HG02840 (cell line): Measurements from ENCODE around the gene C19orf12.

Source experiments
- ATAC-seq: cut with Tn5 transposase; IDR thresholded peaks from one replicate; pipeline ENCODE4 v1.9.1; 2021; ENCODE audit warnings: mild to moderate bottlenecking, moderate library complexity, moderate number of reproducible peaks; ENCODE audit not compliant: unreplicated experiment, low FRiP score

Gene C19orf12

DNA sequence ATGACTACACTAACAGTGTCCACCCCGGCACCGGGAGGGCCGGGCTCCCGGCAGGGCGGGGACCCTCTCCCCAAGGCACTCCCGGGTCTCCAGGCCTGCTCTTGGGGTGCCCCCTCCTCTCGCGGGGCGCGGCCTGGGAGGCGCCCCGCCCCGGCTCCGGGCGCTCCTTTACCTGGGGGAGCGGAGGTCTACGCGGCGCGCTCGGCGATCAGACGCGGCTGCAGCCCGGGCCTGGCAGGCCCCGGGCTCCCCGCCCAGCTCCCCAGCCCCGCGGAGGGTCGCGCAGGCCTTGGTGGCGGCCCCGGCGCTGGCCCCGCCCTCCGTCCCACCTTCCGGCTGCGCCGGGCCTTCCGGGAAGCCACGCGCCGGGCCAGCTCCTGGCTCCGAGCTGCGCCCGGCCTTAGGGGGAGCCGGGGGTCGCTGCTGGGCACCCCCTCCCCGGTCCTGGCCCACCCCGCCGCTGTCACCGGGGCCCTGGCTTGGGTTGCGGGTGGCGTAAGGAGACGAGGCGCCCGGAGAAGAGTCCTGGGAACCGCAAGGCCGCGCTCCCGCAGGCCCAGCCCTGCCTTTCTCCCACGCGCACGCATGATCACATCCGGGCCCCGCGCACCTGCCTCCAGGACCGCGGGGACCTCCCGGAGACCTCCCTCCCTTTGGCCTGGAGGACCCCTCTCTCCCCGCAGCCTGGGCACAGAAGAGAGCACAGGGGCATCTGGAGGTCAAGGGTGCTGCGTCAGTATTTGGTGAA, at the start of gene C19orf12:
Gene C19orf12 (minus strand): TSS at position 309 of the 748 bp plus-strand sequence. CDS start 6,848 bp downstream, outside the sequence.
- ATAC-seq: peak; percentile 75

DNA sequence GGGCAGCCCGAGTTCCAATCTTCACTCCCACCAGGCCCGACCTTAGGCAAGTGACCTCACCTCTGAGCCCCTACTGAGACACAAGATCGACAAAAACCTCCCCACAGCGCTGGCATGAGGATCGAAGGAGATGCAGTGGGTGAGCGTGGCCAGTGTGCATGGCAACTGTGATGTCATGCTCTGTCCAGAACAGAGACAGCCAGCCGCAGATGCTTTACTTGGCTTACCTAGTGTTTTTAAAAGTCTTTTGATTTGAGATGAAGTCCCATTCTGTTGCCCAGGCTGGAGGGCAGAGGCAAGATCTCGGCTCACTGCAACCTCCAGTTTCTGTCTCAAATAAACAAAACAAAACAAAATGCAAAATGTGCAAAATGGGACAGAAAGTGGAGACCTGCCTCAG, 49.3 kb upstream of the C19orf12 start:
- ATAC-seq: no peak

DNA sequence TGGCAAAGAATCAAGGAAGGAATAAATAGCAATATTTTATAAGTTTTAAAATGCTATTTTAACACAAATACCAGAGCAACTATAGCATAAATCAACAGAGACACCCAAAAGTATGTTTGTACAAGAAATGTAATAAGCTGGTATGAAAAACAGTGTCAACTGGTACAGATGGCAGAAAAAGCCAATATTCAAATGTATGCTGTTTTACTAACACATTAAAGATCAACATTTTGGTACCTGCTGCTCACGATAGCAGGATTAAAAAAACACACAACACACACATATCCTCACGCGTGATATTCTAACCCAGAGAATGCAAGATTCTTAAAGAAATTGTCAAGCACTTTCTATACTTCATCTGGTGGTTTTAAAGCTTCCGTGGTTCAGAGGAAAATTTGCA, 48.1 kb upstream of the C19orf12 start:
- no peak for ATAC-seq

DNA sequence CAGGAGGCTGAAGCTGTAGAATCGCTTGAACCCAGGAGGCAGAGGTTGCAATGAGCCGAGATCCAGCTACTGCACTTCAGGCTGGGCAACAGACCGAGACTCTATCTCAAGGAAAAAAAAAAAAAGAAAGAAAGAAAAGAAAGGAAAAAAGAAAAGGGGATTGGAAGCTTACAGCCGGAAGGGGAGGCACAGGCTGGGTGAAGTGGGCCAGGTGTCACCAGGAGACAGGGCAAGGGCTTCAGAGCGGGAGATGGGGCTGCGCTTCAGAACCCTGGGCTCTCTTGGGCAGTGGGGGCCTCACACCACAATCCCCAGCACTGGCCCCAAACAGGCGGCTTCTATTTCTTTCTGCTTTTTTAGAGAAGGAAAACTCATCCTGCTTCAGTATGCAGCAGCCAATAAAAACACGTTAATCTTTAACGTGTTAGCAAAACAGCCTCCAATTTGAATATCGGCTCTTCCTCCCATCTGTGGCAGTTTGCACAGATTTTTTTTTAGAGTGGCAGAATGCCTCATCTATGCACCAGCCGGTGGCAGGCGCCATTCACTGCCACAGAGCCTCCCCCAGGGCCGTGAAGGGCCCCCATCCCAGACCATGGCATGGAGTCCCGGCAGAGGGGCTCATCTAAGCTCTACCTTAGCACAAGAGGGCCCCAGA, 46.6 kb upstream of the C19orf12 start:
- ATAC-seq: no peak

DNA sequence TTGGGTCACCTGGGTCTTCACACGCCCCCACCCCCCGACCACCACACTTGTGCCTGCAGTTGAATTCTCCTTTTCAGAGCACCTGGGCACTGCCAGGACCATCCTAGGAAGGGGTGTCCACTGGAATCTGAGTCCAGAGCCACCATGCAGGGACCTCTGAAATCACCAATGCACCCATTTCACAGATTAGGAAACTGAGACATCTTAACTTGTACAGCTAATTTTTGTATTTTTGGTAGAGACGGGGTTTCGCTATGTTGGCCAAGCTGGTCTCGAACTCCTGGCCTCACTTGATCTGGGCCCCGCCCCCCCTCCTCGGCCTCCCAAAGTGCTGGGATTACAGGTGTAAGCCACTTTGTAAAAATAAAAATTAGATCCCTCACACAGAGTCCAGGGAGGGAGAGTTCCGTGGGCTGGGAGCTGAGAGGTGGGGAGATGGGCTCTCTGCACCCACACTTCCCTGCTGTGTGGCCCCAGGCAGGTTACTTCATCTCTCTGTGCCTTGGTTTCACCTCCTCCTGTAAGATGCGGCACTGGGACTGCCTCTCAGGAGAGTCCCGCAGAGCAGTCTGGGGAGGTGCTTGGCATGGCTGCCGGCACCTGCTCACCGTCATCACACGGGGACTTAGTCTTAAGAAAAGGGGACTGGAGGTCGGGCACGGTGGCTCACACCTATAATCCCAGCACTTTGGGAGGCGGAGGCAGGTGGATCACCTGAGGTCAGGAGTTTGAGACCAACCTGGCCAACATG, 45.9 kb upstream of the C19orf12 start:
- no peak for ATAC-seq

DNA sequence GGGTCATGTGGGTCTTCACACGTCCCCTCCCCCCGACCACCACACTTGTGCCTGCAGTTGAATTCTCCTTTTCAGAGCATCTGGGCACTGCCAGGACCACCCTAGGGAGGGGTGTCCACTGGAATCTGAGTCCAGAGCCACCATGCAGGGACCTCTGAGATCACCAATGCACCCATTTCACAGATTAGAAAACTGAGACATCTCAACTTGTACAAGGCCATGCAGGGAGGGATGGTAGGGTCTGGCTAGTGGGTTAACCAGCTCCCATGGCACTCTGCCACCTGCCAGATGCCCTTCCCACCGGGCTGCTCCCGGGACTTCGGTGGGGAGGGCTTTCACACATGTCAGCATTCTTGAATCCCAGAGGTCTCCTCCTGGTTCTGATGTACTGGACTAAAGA, 44.3 kb upstream of the C19orf12 start:
- no peak for ATAC-seq

DNA sequence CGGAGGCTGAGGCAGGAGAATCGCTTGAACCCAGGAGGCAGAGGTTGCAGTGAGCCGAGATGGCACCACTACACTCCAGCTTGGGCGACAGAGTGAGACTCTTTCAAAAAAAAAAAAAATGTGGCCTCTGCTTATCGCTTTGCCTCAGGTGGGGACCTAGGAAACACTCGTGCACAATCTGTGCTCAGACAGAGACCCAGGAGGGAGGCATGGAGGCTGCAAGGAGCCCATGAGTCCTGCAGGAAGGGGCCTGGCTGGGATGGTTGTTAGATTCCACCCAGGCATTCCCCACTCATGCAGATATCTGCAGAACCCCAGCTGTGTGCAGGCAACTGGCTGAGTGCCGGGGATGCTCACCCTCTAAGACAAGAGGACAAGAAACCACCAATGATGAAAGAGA, 43.8 kb upstream of the C19orf12 start:
- ATAC-seq: no peak

DNA sequence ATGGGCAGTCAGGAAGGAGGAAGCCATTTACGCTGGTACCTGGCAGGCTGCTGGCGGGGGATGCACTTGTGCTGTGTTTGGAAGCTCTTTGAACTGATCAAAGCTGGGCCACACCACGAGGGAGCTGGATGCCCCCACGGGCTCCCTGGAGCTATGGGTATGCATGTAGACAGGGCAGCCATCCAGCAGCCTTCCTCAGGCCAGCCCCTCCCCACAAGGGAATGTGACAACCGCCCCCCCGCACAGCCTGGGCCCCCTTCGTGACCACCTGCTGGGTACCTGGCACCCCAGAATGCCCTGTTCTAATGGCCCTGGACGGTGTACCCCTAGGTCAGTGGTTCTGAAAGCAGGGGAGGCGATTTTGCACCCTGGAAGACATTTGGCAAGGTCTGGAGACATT, 42.5 kb upstream of the C19orf12 start:
- no peak for ATAC-seq

DNA sequence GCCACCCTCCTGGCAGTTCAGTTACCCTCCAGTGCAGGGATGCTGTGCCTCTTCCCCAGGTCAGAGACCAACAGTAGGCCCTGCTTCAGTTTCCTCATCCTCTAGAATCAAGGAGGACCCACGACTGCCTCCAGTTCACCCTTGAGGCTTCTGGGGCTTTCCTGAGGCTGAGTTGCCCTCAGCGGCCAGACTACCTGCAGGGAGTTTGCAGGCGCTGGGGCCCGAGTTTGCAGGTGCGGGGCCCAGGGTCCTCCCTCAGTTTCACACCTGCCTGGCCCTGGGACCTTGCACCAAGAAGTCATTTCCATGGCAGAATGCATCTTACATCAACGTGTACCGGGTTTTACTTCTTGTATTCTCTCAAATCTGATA, 38.9 kb upstream of the C19orf12 start:
- no peak for ATAC-seq

DNA sequence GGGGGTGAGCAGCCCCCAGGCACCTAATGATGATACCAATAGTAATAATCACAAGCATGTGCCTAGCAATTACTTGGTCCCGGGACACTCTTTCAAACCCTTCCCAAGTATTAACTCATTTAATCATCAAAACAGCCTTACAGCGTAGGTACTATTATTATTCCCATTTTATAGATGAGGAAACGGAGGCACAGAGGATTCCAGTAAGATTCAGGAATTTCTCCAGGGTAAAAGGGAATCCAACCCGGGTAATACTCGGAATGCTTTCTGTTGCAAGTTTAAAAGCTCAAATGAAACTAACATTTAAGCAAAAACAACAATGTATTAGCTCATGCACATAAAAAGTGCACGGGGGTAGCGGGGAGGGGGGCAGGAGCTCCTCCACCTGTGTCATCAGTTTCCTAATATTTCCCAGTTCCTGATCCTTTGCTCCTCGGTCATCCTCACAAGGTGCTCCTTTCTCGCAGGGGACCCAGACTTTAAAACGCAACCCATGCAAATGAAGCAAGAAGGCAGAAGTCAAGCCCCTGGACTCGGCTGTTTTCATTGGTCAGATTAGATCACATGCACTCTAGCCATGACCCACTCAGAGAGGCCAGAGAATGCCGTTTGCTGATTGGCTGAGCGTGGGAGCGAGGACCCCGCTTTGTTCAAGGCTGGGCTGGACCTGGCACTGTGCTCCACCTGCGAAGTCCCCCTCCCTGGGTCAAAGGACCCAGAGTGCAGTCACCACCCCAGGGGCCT, 38.3 kb upstream of the C19orf12 start:
- ATAC-seq: no peak

DNA sequence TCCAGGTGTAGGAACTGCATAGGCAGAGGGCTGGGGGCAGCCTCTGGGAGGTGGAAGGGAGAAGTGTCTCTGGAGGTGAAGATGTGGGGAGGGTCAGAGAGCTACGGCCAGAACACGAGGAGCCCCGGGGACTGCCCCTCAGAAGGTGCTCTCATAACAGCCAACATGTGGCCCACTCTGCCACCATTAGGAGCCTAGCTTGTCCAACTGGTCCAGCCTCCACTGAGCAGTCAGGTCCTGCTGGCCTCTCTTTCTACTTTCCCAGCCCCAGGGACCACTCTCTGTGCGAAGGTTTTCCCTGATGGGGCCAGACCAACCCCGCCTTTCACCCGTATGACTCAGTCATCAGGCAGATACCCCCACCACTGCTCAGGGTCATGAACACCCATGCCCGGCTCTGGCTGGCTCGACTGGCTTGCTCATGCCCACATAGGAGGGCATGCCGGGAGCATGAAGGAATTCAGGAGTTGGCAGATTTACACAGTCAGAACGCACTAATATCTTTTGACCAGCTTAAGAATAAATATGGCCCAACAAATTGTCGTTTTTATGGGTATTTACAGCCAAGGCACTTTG, 37.5 kb upstream of the C19orf12 start:
- ATAC-seq: no peak

DNA sequence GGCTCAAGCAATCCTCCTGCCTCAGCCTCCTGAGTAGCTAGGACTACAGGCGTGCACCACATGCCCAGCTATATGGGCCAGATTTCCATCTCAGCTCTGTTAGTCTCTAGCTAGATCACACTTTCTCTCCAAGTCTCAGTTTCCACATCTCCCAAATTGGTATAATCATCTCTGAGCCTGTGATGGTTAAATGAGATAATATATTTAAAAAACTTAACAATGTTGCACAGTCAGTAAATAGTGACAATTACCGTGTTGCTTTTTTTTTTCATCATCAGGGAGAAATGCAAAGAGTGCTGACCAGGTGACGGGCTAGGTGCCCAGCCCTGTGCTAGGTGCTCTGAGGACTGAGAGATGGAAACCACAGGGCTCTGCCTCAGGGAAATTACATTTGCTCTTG, 36.9 kb upstream of the C19orf12 start:
- no peak for ATAC-seq

DNA sequence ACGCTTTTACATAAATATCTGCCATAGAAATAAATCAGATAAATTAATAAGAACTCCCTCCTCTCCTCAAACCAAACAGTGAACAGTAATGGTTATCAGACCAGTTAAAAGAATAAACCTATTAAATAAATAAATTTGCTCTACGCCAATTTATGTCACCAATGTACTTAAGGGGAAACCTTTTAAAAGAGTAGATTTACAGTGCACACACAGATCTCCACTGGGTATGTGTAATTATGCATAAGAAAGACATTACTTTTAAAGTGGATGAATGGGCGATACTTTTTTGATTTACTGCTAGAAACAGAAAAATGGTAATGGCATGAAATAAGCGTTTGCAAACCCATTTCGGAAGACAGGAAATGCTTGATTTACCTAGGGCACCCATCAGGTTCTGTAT, 34.9 kb upstream of the C19orf12 start:
- ATAC-seq: no peak

DNA sequence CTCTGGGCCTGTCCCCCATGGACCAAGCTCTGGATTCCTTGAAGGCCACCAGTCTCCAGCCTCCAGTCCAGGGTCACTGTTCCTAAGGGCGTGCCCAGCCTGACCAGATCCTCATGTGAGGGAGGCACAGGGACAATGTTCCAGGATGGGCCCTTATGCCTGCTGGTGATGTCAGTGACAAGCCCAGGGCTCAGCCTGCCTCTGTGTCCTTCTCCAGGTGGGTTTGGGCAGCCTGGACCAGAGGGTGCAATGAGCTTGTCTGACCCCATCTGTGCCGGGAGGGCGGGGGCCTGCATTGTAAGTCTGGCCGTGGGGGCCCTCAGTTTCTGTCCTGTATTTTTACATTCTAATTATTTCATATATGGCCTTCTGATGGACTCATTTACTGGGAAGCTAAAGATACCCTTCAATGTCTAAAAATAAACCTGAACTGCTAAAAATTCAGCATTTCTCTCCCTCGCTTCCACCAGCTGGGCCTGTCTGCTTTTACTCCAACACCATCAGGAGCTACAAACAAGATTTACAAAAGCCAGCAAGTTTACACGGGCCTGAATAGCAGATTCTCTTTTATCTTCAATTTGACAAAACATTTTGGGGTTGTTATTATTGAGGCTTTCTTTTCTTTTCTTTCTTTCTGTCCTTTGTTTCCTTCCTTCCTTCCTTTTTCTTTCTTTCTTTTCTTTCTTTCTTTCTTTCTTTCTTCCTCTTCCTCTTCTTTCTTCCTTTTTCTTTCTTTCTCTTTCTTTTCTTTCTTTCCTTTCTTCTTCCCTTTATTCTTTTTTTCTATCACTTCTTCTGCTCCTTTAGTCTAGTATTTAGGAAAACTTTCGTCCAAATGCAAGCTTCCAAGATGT, 34.2 kb upstream of the C19orf12 start:
- ATAC-seq: no peak

DNA sequence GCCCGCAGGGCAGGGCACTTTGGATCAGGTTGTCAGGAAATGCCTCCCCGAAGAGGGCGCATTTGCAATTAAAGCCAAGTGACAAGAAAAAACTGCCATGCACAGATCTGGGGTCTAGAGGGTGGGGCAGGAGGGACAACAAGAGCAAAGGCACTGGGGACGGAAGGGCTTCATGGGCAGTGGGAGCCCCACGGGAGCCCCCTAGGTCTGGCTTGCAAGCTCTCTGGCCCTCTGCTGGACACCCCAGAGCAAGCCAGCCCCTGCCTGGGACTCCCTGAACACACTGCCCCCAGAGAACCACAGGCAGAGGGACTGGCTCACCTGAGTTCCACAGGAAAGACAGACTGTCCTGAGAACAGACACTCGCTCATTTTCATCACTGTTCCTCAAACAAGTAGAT, 30.2 kb upstream of the C19orf12 start:
- ATAC-seq: no peak

DNA sequence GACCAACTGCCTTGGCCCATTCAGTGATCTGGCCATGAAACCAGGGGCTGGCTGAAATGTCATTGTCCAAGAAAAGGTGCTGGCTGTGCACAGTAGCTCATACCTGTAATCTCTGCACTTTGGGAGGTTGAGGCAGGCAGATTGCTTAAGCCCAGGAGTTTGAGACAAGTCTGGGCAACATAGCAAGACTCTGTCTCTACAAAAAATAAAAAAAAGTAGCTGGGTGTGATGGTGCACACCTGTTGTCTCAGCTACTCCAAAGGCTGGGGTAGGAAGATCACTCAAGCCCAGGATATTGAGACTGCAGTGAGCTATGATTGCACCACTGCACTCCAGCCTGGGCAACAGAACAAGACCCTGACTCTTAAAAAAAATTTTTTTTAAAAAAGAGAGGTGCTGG, 28.6 kb upstream of the C19orf12 start:
- no peak for ATAC-seq

DNA sequence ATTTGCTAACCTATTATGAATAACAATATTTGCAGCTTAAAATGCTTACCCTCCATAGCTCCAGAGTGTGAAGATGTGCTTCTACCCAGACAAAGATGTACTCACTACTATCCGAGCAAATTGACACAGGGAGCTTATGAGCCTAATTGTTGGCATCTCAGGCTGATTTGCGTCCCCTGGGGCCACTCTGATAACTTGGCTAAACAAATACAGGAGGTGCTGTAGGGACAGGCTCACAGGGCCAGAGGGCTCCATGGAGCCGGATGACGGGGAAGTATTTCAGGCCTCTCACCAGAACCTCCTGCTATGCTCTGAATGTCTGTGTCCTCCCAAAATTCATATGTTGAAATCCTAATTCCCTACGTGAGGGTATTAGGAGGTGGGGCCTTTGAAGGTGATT, 26.7 kb upstream of the C19orf12 start:
- no peak for ATAC-seq

DNA sequence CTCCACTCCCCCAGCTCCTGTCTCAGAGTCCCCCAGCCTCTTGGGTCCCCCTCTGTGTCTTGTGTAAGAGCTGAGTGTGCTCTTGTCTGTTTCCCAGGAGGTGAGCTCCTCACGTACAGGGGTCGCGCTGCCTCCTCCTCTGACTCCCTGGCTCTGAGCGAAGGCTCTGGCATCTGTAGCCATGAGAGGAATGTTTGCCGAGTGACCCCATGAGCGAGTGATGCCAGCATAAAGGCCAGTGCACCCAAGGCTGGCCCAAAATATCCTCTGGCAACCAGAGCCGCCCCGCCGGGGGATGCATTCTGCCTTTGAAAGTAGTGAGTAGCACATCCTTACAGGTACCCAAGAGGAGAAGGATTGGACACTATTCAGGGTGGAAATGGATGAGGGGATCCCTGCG, 26.2 kb upstream of the C19orf12 start:
- no peak for ATAC-seq

DNA sequence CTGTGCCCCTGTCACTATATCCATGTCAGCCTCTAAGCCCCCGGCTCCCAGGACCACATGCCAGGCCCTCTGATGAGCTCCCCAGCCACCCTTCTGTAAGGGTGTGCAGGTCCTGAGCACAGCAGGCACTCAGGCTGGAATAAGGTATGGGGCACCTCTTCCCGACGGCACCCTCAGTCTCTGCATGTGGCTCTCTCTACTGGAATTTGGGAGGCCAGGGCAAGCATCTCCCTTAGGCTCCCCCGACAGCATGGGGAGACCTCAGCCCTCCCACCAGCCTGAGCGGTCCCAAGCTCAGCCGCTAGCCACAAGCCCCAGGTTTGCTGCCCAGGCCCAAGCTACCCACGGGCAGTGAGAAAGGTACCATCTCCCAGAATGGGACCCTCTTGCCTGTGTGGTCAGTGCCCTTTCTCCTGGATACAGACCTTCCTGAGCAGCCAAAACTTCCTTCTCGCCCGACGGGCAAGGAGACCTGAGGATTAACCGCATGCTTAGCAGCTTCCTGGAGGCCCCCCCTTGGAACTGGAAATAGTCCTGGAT, 22.5 kb upstream of the C19orf12 start:
- no peak for ATAC-seq
